Body of pancreas (tissue), 4 donors: ENCODE measurements around the gene CDKN2C.

Source experiments
- POLR2A ChIP-seq, 3 donors: fragments of 450-650 bp; IDR thresholded peaks; one replicate each; pipeline ENCODE4 v1.6.1; 2016; ENCODE audit warnings: antibody characterized with exemption in 3 of 3, mild to moderate bottlenecking in 2 of 3
- TF ChIP-seq, protein P1 (sequence below), 7 experiments: fragments of 450-650 bp in 4 of 7; fragments of 200-600 bp in 3 of 7; sonication (generic) in 3 of 7; IDR thresholded peaks; one replicate each; pipeline ENCODE4 v1.5.1; 2016 to 2019; ENCODE audit warnings: antibody characterized with exemption in 7 of 7

DNA sequence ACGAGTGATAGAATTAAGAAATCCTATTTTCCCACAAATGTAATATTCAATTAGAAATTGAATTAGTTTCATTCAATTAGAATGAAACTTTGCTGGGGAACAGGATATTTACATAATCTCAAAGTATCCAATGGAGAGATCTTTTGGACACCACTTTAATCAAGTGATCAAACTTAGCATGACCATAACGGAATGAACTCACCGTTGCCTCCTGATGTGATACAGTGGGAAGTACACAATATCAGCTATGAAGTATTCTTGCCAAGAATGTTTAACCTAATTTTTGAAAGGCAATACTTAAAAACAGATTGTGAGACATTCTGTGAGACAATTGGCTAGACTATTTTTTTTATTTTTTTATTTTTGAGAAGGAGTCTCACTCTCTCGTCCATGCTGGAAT lies 16.6 kb downstream of the CDKN2C start:
- TF ChIP-seq, protein P1, sequence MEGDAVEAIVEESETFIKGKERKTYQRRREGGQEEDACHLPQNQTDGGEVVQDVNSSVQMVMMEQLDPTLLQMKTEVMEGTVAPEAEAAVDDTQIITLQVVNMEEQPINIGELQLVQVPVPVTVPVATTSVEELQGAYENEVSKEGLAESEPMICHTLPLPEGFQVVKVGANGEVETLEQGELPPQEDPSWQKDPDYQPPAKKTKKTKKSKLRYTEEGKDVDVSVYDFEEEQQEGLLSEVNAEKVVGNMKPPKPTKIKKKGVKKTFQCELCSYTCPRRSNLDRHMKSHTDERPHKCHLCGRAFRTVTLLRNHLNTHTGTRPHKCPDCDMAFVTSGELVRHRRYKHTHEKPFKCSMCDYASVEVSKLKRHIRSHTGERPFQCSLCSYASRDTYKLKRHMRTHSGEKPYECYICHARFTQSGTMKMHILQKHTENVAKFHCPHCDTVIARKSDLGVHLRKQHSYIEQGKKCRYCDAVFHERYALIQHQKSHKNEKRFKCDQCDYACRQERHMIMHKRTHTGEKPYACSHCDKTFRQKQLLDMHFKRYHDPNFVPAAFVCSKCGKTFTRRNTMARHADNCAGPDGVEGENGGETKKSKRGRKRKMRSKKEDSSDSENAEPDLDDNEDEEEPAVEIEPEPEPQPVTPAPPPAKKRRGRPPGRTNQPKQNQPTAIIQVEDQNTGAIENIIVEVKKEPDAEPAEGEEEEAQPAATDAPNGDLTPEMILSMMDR (IDR thresholded peaks at IDR 0.05) = no peak
- TF ChIP-seq POLR2A (IDR thresholded peaks at IDR 0.05) = no peak
